SK-N-MC (cell line): ENCODE measurements around the gene RHBDD1.

ENCODE experiments used
- EZH2 ChIP-seq: fragments of 200-600 bp; sonication (generic); IDR thresholded peaks from one replicate; pipeline ENCODE4 v1.6.1; 2017; ENCODE audit warnings: antibody characterized with exemption
- FOXP2 ChIP-seq: optimal IDR thresholded peaks from 2 replicates; pipeline ENCODE3; 2011; ENCODE audit warnings: mild to moderate bottlenecking, moderate library complexity; ENCODE audit not compliant: insufficient read depth; ENCODE audit errors: extremely low read length, control extremely low read depth
- POLR2AphosphoS5 ChIP-seq: IDR thresholded peaks from 2 replicates; pipeline ENCODE4 v1.6.1; 2012; ENCODE audit warnings: mild to moderate bottlenecking, low read depth, low read length, borderline replicate concordance

GRCh38 chr2:226984750-226985582, 149.1 kb downstream of the RHBDD1 start:
- TF ChIP-seq POLR2AphosphoS5 = peak; percentile 53; the same call in 1 of the 2 replicates
- no peak for TF ChIP-seq EZH2
- peak; percentile 19 for TF ChIP-seq FOXP2
